ELR (cell line): ENCODE results near the gene CD151.

Source experiments
- DNase-seq: peaks from one replicate; pipeline ENCODE4 v3.0.0-alpha.2; 2015; ENCODE audit warnings: low read depth

CD151 gene

DNA sequence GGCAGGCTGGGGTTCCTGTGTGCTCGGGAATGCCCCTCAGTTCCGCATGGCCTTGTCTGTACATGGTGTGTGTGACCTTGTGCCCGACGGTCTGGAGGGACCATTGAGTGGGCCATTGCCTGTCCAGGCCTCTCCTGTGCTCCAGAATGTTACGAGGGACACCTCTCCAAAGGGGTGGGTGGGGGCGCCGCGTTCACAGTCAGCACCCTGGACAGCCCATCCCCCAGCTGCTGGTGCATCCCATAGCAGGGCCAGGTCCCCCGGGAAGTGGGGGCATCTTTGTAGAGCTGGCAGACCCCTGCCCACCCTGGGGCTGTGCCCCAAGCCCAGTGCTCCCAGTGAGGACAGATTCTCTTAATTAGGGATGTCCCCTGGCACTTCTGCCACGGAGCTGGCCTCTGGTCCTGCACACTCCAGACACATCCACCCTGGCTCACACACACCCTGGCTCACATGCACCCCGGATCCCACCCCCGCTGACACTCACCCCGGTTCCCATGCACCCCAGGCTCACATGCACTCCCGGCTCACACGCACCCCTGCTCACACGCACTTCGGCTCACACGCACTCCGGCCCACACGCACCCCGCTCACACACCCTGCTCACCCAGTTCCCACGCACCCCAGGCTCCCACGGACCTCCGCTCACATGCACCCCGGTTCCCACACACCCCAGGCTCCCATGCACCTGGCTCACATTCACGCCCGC is 25.5 kb downstream of the CD151 start:
- no peak for DNase-seq

DNA sequence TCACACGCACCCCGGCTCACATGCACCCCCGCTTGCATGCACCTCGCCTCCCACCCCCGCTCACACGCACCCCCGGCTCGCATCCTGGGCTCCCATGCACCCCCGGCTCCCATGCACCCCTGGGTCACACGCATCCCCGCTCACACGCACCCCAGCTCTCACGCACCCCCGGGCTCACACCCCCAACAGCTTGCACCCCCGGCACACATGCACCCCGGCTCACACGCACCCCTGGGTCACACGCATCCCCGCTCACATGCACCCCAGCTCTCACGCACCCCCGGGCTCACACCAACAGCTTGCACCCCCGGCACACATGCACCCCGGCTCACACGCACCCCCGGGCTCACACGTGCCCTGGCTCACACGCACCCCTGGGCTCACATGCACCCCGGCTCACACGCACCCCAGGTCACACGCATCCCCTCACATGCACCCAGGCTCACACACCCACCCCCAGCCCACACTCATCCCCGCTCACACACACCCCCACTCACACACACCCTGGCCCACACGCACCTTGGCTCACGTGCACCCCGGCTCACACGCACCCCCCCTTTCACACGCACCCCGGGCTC is 26.1 kb downstream of the CD151 start:
- no peak for DNase-seq

DNA sequence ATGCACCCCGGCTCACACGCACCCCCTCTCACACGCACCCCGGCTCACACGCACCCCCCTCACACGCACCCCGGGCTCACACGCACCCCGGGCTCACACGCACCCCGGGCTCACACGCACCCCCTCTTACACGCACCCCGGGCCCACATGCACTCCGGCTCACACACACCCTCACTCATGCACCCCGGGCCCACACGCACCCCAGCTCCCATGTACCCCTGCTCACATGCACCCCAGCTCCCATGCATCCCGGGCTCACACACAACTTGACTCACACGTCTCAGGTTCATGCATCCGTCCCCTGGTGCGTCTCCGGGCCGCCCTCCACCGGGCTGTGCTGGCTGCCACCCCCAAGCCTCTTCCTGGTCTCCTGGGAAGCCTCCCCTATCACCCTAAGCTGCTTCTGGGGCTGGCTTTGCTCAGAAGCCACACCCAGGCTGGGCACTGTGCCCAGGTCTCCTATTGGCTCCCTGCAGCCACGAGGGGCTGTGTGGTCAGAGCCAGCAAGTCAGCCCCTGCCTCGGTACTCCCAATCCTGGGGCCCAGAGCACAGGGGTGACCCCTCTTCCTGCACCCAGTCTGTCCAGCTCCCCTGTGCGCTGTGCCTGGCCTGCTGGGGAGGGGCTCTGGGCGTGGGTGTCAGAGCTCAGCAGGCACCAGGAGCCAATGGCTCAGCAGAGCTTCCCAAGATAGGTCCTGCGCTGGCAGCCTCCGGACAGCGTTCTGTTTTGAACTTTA is 26.8 kb downstream of the CD151 start:
- DNase-seq = peak; percentile 54

DNA sequence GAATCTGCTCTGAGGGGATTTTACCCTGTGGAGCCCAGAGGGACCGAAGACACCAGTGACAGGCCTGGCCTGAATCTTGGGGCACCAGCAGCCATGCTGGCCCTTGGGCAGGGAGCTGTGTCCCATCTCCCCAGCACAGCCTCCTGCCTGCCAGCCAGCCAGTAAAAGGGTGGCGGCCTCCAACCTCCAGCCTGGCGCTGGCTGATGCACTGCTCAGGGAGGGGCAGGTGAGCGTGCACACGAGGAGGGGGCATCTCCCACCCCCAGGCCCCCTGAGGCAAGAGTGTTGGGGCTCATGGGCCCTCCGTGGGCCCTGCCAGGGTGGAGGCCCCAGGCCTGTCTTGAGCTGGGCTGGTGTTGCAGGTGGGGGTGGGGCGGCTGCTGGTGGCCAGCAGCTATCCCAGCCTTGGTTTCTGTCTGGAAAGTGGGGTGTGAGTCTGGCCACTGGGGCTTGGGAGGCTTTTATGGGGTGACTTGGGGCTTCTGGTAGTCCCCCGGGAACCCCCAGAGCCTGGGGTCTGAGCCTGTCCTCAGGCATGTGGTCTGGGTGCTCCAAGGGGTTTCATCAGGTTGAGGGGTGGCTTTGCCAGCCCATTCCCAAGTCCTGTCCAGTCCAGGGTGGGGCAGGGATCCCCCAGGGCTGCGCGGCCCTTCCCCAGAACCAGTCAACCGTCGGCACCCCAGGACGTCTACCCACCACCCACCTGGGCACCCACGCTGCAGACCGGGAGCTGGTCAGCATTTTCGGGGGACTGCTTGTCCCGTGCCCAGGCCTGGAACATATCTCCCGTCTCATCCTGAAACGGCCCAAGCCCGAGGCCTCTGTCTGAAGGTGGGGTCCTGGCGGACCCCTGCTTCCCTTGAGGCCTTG is 27.7 kb downstream of the CD151 start:
- DNase-seq = no peak

DNA sequence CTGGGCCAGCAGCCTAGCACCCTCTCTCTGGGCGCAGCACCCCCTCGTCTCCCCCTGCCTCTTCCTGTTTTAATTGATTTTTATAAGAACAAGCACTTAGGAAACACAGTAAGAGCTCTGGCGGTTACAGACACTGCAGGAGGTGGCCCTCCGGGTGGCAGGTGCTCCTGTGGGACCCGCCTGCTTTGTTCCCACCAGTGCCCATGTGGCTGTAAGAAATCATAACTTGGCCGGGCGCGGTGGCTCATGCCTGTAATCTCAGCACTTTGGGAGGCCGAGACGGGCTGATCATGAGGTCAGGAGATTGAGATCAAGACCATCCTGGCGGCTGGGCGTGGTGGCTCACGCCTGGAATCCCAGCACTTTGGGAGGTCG is 28.3 kb downstream of the CD151 start:
- DNase-seq = no peak

DNA sequence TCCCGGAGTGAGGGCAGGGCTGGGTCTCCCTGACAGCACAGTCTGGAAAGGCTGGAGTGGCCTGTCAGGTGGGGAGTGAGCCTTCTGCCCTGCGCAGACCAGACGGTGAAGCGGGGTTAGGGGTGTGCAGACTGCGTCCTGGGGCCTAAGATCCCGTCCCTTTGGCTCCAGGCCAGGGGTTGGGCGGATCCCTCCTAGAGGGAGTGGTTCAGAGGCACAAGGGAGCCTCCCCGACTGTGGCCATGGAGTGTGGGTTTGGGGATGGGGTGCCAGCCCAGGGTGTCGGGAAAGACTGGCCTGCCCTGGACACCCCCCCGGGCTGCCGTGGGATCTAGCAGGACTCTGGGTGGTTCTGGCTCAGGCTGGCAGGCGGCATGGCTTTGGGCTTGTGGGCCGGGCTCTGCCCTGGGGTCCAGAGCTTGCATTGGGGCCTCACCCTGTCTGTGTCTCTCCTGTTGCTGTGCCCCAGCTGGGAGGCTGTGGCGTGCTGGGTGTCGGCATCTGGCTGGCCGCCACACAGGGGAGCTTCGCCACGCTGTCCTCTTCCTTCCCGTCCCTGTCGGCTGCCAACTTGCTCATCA is 29.4 kb downstream of the CD151 start:
- no peak for DNase-seq

DNA sequence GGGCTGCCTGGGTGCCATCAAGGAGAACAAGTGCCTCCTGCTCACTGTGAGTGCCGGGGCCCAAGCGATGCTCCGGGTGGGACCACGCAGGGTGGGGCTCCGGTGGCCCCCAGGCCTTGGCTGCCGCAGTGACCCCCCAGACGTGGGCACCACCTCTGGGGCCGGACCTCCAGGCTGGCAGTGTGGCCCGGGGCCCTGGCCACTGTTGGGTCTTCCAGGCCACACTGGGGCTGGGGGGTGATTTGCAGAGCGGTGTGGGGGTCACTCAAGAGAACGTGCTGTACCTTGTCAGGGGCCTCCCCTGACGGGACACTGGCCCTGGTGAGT is 29.9 kb downstream of the CD151 start:
- no peak for DNase-seq

DNA sequence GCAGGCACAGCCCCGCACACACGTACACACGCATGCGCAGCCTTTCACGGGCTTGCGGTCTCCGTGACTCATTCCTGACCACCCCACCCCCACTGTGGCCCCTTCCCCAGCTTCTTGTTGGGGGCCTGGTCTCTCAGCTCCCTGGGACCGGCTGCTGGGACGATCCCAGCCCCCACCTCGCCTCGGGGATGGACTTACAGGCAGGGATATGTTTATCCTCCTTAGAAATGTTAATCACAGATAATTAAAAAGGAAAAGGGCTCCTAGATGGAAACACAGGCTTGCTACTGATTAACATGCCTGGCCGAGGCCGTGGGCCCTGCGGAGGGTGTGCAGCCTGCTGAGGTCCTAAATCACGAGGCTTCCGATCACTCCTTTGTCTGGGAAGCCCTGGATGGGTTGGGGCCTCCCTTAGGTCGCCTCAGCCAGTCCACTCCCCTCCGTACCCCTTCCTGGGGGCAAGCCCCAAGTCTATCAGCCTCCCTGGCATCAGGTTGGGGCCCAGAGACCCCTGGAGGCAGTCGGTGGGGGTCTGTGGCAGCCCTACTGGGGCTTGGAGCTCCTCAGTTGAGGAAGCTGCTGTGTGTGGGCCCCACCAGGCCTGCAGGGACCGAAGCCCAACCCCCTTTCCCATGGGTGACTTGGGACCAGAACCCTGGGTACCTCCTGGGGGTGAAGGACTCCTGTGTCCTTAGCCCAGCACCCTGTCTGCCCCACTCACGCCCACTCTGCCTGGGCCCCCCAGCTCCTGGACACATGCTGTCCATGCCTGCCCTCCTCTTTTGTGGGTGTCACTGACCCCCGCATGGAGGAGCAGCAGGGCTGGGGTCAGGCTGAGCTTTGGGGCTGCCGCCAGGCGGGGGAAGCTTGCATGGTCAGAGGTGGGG is 30.5 kb downstream of the CD151 start:
- DNase-seq = no peak

DNA sequence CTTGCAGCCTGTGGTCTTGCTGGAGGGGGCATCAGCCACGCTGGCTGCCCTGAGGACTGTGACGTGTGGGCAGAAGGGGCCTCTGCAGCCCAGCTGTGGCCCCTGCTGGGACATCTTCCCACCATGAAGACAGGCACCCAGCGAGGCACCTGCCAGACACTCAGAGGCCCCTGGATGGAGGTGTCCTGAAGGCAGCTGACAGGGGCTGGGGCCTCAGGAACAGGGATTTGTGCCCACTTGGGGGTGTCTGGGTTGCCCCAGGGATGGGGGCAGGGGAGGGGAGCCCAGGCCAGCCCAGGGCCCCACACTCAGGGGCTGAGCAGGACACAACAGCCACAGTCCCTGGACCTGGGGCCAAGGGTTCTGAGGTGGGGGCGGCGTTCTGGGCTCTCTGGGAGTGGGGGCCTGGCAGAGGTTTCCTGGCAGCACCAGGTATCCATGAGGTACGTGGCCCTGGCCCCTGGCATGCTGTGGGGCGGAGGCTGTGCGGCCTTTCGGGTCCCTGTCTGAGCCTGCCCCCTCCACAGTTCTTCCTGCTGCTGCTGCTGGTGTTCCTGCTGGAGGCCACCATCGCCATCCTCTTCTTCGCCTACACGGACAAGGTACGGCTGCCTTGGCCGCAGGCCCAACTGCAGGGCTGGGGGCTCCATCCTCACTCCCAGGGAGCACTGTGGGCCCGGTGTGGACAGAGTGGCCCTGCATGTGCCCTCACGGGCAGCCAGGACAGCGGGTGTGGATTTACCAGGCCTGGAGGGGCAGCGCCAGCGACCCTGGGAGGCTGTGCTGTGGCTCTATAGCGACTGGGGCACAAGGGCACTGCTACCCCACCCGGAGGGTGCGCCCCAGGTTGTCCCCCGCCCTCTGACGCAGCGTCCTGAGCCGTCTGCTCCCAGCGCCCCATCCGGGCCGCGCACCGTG is 31.4 kb downstream of the CD151 start:
- no peak for DNase-seq

DNA sequence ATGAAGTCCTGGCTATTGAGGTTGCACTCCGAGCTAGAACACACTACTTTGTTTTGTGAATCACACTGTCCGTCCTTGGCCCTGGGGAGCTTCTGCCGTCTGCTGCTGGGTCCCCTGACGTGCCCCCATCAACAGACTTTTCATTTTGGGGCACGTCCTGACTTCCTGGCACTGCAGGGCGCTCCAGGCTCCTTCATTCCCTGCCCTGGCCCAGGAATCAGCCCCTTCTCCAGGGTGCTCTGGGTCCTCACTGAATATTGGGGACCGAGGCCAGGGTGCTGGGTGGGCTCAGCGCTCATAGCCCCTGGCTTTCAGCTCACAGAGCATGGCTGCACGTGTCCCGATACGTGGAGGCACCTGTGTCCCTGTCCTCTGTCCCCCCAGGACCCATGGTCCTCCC is 32.1 kb downstream of the CD151 start:
- DNase-seq = no peak

DNA sequence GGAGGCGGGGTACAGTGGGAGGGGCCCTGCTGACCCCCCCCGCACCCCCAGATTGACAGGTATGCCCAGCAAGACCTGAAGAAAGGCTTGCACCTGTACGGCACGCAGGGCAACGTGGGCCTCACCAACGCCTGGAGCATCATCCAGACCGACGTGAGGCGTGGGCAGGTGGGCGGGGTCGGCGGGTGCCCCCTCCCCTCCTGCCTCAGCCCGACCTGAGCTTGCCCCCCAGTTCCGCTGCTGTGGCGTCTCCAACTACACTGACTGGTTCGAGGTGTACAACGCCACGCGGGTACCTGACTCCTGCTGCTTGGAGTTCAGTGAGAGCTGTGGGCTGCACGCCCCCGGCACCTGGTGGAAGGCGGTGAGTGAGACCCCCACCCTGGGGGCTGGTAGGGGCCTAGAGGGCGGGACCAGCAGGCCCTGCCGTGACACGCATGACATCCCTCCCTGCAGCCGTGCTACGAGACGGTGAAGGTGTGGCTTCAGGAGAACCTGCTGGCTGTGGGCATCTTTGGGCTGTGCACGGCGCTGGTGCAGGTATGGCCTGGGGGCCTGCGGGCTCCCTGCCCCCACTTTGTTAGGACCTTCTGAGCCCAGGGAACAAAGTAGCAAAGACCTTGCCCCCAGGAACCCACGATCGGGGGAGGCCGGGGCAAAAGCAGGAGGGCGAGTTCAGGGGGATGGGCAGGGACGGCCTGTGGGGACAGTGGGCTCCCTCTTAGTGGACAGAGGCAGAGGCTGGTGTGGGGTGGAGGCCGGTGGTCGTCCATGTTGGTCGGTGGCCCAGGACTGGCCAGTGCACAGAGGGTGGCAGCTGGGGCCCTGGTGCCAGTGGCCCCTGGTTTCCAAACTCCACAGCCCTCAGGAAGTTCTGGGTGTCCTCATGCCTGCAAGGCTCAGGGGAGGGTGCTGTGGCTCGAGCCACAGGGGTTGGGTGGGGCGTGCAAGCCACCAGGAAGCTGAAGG is 33.0 kb downstream of the CD151 start:
- DNase-seq = no peak

DNA sequence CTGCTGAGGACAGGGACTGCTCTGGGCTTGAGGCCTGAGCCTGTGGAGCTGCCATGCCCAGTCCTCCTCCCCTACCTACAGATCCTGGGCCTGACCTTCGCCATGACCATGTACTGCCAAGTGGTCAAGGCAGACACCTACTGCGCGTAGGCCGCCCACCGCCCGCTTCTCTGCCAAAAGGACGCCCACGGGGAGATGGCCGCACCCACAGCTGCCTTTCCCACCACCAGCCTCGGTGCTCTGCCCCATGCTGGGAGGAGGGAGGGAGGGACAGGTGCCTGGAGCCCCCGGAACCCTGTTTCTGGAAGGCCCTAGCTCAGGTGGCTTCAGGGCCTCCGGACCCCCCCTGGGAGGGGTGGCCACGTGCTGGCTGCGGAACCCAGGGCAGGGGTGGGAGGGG is 33.7 kb downstream of the CD151 start:
- DNase-seq = no peak

DNA sequence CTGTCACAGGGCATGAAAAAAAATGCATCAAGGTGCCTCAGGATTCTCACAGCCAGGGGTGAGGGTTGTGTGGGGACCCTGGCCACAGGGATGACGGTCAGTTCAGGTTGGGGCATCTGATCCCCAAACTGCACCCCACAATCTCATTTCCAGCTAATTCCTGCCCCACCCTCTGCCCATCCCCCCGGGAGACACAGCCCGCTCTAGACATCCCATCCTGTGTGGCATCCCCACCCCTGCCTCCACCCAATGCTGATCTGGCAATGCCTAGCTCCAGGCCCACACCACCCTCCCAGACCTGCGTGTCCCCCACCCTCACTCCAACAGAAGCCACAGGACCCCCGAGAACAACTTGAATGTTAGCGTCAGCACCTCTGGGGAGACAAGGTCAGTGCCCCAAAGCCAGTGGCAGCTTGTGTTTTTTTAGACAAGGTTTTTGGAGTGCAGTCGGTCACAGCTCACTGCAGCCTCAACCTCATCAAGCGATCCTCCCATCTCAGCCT is 35.2 kb downstream of the CD151 start:
- no peak for DNase-seq

DNA sequence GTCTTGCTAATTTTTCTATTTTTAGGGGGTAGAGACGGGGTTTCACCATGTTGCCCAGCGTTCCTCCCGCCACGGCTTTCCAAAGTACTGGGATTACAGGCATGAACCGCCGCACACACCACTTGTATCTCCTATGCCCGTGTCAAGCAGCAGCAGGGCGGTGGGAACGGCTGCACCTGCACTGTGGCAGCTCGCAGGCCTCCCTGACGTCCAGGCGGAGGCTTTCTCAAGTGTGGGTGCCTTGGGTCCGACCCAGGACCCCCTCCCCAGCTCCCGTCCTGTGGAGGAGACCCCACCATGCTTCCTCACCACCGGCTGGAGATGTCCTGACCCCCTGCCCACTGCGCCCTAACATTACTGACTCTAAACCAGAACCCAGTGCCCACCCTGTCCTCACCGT is 35.6 kb downstream of the CD151 start:
- no peak for DNase-seq

DNA sequence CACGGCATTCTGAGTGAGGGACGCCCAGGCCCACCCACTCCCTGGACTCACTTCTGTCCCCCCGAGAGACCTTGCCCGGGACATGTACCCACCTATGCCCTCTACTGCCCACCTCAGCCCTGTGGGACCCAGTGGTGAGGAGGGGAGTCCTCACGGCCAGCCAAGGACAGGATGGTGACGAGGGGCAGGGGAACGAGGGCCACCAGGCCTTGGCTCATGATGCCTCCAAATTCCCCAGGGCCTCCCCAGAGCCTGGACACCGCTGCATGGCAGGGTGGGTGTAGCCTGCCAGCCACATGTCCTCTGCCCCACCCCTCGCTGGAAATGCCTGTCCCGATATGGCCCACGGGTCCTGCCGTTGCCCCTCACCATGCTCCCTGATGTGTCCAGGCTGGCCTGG is 36.0 kb downstream of the CD151 start:
- no peak for DNase-seq

DNA sequence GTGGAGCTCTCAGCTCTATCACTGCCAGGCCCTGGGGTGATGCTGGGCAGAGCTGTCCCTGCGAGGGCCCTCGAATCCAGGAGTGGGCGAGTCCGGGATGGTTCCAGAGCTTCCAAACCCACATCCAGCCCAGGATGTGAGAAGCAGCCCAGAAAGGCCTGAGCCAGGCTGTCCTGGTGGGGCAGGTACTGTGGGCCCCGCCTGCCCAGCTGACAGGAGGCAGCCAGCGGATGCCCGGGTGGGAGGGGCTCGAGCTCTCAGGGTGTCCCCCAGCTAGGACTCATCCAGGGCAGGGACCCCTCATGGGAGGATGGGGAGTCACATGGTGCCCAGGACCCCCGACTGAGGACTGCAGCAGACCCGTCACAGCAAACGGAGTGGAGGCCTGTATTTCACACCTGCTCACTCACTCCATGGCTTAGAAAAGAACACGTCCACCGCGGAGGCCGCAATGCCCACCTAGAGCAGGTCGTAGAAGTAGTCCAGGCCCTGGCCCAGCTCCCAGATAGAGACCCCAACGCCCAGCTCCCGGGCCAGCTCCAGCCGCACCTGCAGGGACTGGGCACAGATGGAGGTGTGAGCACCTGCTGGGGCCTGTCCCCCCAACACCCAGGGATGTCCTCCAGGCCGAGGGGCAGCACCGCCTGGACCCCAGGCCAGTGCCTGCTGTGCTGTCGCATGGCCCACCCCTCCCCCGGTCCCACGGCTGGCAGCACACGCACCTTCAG is 36.8 kb downstream of the CD151 start:
- no peak for DNase-seq

DNA sequence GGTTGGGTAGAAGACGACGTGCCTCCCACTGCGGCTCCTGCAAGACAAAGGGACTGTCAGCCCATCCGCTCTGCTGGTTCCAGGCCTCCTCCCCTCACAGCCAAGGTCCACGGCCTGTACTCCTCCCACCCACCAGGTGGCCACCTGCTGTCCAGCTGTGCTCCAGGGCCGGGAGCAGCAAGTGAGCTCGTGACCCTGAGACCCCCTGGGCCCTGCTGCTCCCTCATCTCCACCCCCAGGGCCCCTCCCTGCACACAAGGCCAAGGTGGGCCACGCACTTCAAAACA is 37.3 kb downstream of the CD151 start:
- DNase-seq = peak; percentile 39

DNA sequence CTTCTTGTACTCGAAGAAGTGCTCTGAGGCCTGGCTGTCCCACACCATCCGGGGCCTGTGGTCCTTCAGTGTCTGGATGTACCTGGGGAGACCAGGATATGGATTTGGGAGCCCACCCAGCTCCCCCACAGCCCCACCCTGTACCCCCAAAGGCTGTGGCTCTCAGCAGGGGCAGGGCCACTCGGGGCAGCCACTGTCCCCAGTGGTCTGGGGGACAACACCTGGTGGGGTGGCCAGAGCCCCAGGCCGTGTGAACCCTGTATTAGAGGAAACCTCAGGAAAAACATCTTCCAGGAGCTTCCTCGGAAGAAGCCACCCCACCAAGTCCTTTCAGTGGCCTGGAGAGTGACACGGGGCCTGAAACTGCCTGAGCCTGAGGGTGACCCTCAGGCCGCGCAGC is 37.7 kb downstream of the CD151 start:
- no peak for DNase-seq
